IMR-90 (cell line): Measurements from ENCODE around the gene PLB1. TPM values are rescaled to one million over a fixed set of nuclear protein-coding genes. Genes with fewer than 3 reads are reported as not detected.
A peak's percentile ranks its signal among the peaks of the same experiment; 100 is the strongest.

Source experiments
- ATAC-seq: fragments of 200-7000 bp; cut with Tn5 transposase; 2 replicates; pipeline ENCODE4 v1.9.1; 2020; ENCODE audit warnings: low read depth, mild to moderate bottlenecking, moderate library complexity
- BruUV-seq: library from RNA; stranded (reverse); fragments of 400-500 nt; replicated peaks from 2 replicates; lab custom pipeline; 2021; lab: Mats Ljungman, UMichigan
- CTCF ChIA-PET: fragments of 300-600 bp; formaldehyde crosslinking; extraction: SDS; loops from one replicate; lab custom pipeline; 2021; ENCODE audit warnings: antibody characterized with exemption; lab: Yijun Ruan, JAX
- POLR2A ChIA-PET: fragments of 300-600 bp; sonication (Branson Sonifier 250); formaldehyde crosslinking; loops from one replicate; lab custom pipeline; 2022; ENCODE audit warnings: antibody characterized with exemption; ENCODE audit not compliant: unreplicated experiment; lab: Charles Lee
- DNase-seq: peaks from one replicate; pipeline ENCODE4 v3.0.0; 2013
- H2AFZ ChIP-seq: replicated peaks from 2 replicates; pipeline ENCODE3; 2013; ENCODE audit warnings: low read length, mild to moderate bottlenecking; ENCODE audit not compliant: poor library complexity
- H2AK5ac ChIP-seq: 2 replicates; pipeline ENCODE4 v1.6.1; 2013; ENCODE audit warnings: low read depth, low read length, inconsistent platforms
- H2AK9ac ChIP-seq: replicated peaks from 2 replicates; pipeline ENCODE3; 2013; ENCODE audit warnings: mild to moderate bottlenecking, low read depth, low read length, moderate library complexity; ENCODE audit not compliant: poor library complexity
- H2BK120ac ChIP-seq: 2 replicates; pipeline ENCODE4 v1.6.1; 2013; ENCODE audit warnings: low read depth, low read length, inconsistent platforms
- H2BK15ac ChIP-seq: 3 replicates; pipeline ENCODE4 v1.6.1; 2013; ENCODE audit warnings: low read depth, low read length, inconsistent platforms
- H2BK20ac ChIP-seq: 2 replicates; pipeline ENCODE4 v1.6.1; 2013; ENCODE audit warnings: low read depth, mild to moderate bottlenecking, inconsistent platforms, low read length, moderate library complexity
- H2BK5ac ChIP-seq: 2 replicates; pipeline ENCODE4 v1.6.1; 2013; ENCODE audit warnings: mild to moderate bottlenecking, low read depth, low read length, inconsistent platforms; ENCODE audit not compliant: poor library complexity, severe bottlenecking
- H3K14ac ChIP-seq: replicated peaks from 2 replicates; pipeline ENCODE4 v1.6.1; 2013; ENCODE audit warnings: low read depth, low read length, inconsistent platforms
- H3K18ac ChIP-seq: 2 replicates; pipeline ENCODE4 v1.6.1; 2013; ENCODE audit warnings: low read depth, low read length, control low read depth
- H3K23ac ChIP-seq: 2 replicates; pipeline ENCODE4 v1.6.1; 2013; ENCODE audit warnings: low read depth, low read length, inconsistent platforms
- H3K27ac ChIP-seq: 2 replicates; pipeline ENCODE4 v1.5.1; 2013; ENCODE audit warnings: mild to moderate bottlenecking, control low read depth, low read length; ENCODE audit not compliant: insufficient read depth
- H3K27me3 ChIP-seq: 2 replicates; pipeline ENCODE4 v1.6.1; 2013; ENCODE audit warnings: low read length; ENCODE audit not compliant: control insufficient read depth, insufficient read depth
- H3K36me3 ChIP-seq: 2 replicates; pipeline ENCODE4 v1.6.1; 2013; ENCODE audit warnings: low read length, mixed read lengths; ENCODE audit not compliant: control insufficient read depth, insufficient read depth
- H3K4ac ChIP-seq: 2 replicates; pipeline ENCODE4 v1.6.1; 2013; ENCODE audit warnings: low read depth, low read length, inconsistent platforms
- H3K4me1 ChIP-seq: 2 replicates; pipeline ENCODE4 v1.6.1; 2013; ENCODE audit warnings: low read length, mixed read lengths; ENCODE audit not compliant: control insufficient read depth, insufficient read depth
- H3K4me2 ChIP-seq: 2 replicates; pipeline ENCODE4 v1.6.1; 2013; ENCODE audit warnings: low read depth, mild to moderate bottlenecking, control low read depth, low read length, moderate library complexity
- H3K4me3 ChIP-seq: 2 replicates; pipeline ENCODE4 v1.5.1; 2013; ENCODE audit warnings: low read depth, mild to moderate bottlenecking, control low read depth, low read length, moderate library complexity; ENCODE audit not compliant: insufficient read depth
- H3K56ac ChIP-seq: 2 replicates; pipeline ENCODE4 v1.6.1; 2013; ENCODE audit warnings: low read length, inconsistent platforms; ENCODE audit not compliant: insufficient read depth; ENCODE audit errors: extremely low read depth
- H3K79me1 ChIP-seq, 2 experiments: 2 replicates each; pipeline ENCODE4 v1.6.1; 2013; ENCODE audit warnings: low read length in 2 of 2, inconsistent platforms in 1 of 2, low read depth in 1 of 2
- H3K9ac ChIP-seq: 2 replicates; pipeline ENCODE4 v1.6.1; 2013; ENCODE audit warnings: low read depth, low read length, control low read depth
- H3K9me1 ChIP-seq: 2 replicates; pipeline ENCODE4 v1.6.1; 2013; ENCODE audit warnings: low read length, inconsistent platforms; ENCODE audit not compliant: insufficient read depth
- H3K9me3 ChIP-seq: 2 replicates; pipeline ENCODE4 v1.6.1; 2013; ENCODE audit warnings: low read length; ENCODE audit not compliant: control insufficient read depth, insufficient read depth
- H4K20me1 ChIP-seq: 2 replicates; pipeline ENCODE4 v1.6.1; 2013; ENCODE audit warnings: low read length, inconsistent platforms; ENCODE audit not compliant: insufficient read depth
- H4K5ac ChIP-seq: 2 replicates; pipeline ENCODE4 v1.6.1; 2013; ENCODE audit warnings: mild to moderate bottlenecking, low read depth, low read length, control low read depth
- H4K8ac ChIP-seq, 2 experiments: 2 replicates each; pipeline ENCODE4 v1.6.1; 2013; ENCODE audit warnings: low read depth in 2 of 2, low read length in 2 of 2, control low read depth in 1 of 2, inconsistent platforms in 1 of 2
- H4K91ac ChIP-seq: 2 replicates; pipeline ENCODE4 v1.6.1; 2013; ENCODE audit warnings: low read depth, low read length, inconsistent platforms; ENCODE audit not compliant: insufficient read depth
- BHLHE40 ChIP-seq: fragments of 150-350 bp; IDR thresholded peaks from 2 replicates; pipeline ENCODE4 v1.6.1; 2016; ENCODE audit warnings: mild to moderate bottlenecking, low read depth, low read length
- CEBPB ChIP-seq: IDR thresholded peaks from 2 replicates; pipeline ENCODE4 v1.6.1; 2012; ENCODE audit warnings: low read depth, low read length, improper control_type of control experiment
- CHD1 ChIP-seq: IDR thresholded peaks from 2 replicates; pipeline ENCODE4 v1.6.1; 2012; ENCODE audit warnings: low read depth, low read length, improper control_type of control experiment
- ELK1 ChIP-seq: fragments of 150-350 bp; IDR thresholded peaks from 2 replicates; pipeline ENCODE4 v1.6.1; 2016; ENCODE audit warnings: low read depth, mild to moderate bottlenecking, low read length, moderate library complexity, borderline replicate concordance
- FOS ChIP-seq: fragments of 150-350 bp; IDR thresholded peaks from 2 replicates; pipeline ENCODE4 v1.6.1; 2016; ENCODE audit warnings: low read depth, low read length
- MAFK ChIP-seq: IDR thresholded peaks from 2 replicates; pipeline ENCODE4 v1.6.1; 2012; ENCODE audit warnings: low read depth, low read length, improper control_type of control experiment
- MXI1 ChIP-seq: IDR thresholded peaks from 2 replicates; pipeline ENCODE4 v1.6.1; 2012; ENCODE audit warnings: low read depth, mild to moderate bottlenecking, low read length, moderate library complexity, borderline replicate concordance
- RFX5 ChIP-seq: IDR thresholded peaks from 2 replicates; pipeline ENCODE4 v1.8.0; 2012; ENCODE audit warnings: low read depth, mild to moderate bottlenecking, low read length, moderate library complexity
- USF2 ChIP-seq: fragments of 150-350 bp; IDR thresholded peaks from 2 replicates; pipeline ENCODE4 v1.6.1; 2017; ENCODE audit warnings: mild to moderate bottlenecking, antibody characterized with exemption, low read length, low read depth
- WGBS, 2 experiments: methylation state at CpG; one replicate each; pipeline versions ENCODE4 v1.1.5 to v1.1.7; 2013; ENCODE audit warnings: missing lambda C conversion rate in 2 of 2; ENCODE audit not compliant: insufficient read length in 1 of 2; ENCODE audit errors: extremely low coverage in 2 of 2; 5-methylcytosine and 5-hydroxymethylcytosine counted together
- dilution Hi-C: fragments of 300-500 bp; cut with HindIII; formaldehyde crosslinking; loops from one replicate; pipeline ENCODE4 v1.14.3; 2018; ENCODE audit warnings: low sequenced_read_pairs; ENCODE audit not compliant: unreplicated experiment
- in situ Hi-C: fragments of 300-500 bp; cut with MboI; formaldehyde crosslinking; loops from 3 replicates; pipeline ENCODE4 v1.14.3; 2019; ENCODE audit warnings: low sequenced_read_pairs, inconsistent platforms, mixed read lengths
- intact Hi-C: fragments of 100-400 bp; cut with micrococcal nuclease; formaldehyde crosslinking; loops from 2 replicates; pipeline ENCODE4 v1.10.0; 2022
- polyA plus RNA-seq, 3 experiments: library from polyadenylated mRNA; depleted of rRNA; stranded (reverse); fragments of >200 nt; gene quantifications; 2 replicates each; pipeline ENCODE4 v1.2.3, GENCODE V29; 2012; ENCODE audit warnings: low replicate concordance in 1 of 3
- total RNA-seq: library from RNA; depleted of rRNA; stranded (reverse); fragments of >200 nt; gene quantifications from 2 replicates; pipeline ENCODE4 v1.2.3, GENCODE V29; 2012

Gene PLB1
- total and polyA plus RNA-seq, 2 of the 4 experiments (the other 2 are of a cell fraction): 0.74 to 0.90 TPM

DNA sequence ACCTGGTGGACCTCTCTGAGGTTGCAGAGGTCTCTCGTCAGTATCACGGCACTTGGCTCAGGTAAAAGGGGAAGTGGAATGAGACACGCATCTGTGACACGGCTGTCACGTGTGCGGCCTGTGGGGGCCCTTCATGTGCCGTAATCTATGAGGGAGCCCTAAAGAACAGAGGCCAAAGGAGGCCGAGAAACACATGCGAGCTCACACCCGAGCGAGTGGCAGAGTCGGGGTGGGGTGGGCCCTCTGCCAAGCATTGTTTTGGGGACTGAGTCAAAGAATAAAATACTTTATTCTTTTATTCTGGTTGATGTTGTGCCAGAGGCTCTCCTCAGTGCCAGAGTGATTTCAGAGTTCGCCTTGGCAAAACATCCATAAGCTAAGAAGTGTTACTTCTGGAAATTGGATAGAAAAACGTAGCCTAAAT is 43.3 kb downstream of the PLB1 start:
- H3K27me3 ChIP-seq: peaks cover 53% of the 10 kb centered on the region
- peak overlapping the region; percentile 24 for H2AFZ ChIP-seq
- H2BK5ac ChIP-seq: no peak overlapping the region
- no peak overlapping the region for H2BK15ac ChIP-seq
- H4K91ac ChIP-seq: no peak overlapping the region
- intact Hi-C loops (no loop called here), in situ Hi-C loops (no loop called here), dilution Hi-C loops (no loop called here)
- WGBS, 2 experiments: 45% methylated on average over 9 of the region's 14 CpGs; no CpG with 5 or more reads in 1 of the 2 experiments
- no peak overlapping the region for H3K4me3 ChIP-seq
- no peaks in the 10 kb centered on the region for H3K4me1 ChIP-seq
- H3K56ac ChIP-seq: no peak overlapping the region
- no peak overlapping the region for H3K9ac ChIP-seq
- no peaks in the 10 kb centered on the region for H3K9me1 ChIP-seq
- H3K4ac ChIP-seq: no peak overlapping the region
- H3K9me3 ChIP-seq: no peaks in the 10 kb centered on the region
- POLR2A ChIA-PET: no interaction called here
- ATAC-seq (no peak), DNase-seq (no peak)
- H3K36me3 ChIP-seq: no peaks in the 10 kb centered on the region
- H3K79me1 ChIP-seq: no peaks in the 10 kb centered on the region
- H2BK20ac ChIP-seq: no peak overlapping the region
- H4K20me1 ChIP-seq: no peaks in the 10 kb centered on the region
- H2AK5ac ChIP-seq: no peak overlapping the region
- no peak overlapping the region for H3K14ac ChIP-seq
- H4K8ac ChIP-seq: no peak overlapping the region
- CTCF ChIA-PET: no interaction called here
- H4K5ac ChIP-seq: no peak overlapping the region
- no peak overlapping the region for H3K27ac ChIP-seq
- no peak overlapping the region for H2AK9ac ChIP-seq
- no peak overlapping the region for H3K18ac ChIP-seq
- BruUV-seq: no TSS peak
- H3K23ac ChIP-seq: no peak overlapping the region
- H3K4me2 ChIP-seq: no peak overlapping the region
- TF ChIP-seq ELK1: no peak
- no peak for TF ChIP-seq BHLHE40
- TF ChIP-seq CEBPB: no peak
- TF ChIP-seq FOS: no peak
- no peak for TF ChIP-seq CHD1
- no peak for TF ChIP-seq USF2
- no peak for TF ChIP-seq RFX5
- no peak for TF ChIP-seq MXI1
- TF ChIP-seq MAFK: no peak
- H2BK120ac ChIP-seq: no peak overlapping the region
